IPS DF 4.7 (cell line): ENCODE results near the gene MCHR1.

Experiments used
- DNase-seq: peaks from one replicate; pipeline ENCODE4 v3.0.0-alpha.2; 2013; ENCODE audit warnings: low spot score; ENCODE audit errors: extremely low read depth

MCHR1 gene

GRCh38 chr22:40679249-40679963 lies at the start of gene MCHR1:
Gene MCHR1 (plus strand): TSS chr22:40679484. CDS start chr22:40679653, 169 bp downstream.
- no peak for DNase-seq

- no peak for DNase-seq
These were observed 47.4 kb upstream of the MCHR1 start for GRCh38 chr22:40631925-40632324.

- no peak for DNase-seq
These were observed 46.2 kb upstream of the MCHR1 start for GRCh38 chr22:40633036-40633435.

GRCh38 chr22:40634119-40634903 lies 45.0 kb upstream of the MCHR1 start:
- no peak for DNase-seq

GRCh38 chr22:40635043-40635939 lies 44.0 kb upstream of the MCHR1 start:
- no peak for DNase-seq

GRCh38 chr22:40635940-40636379 lies 43.3 kb upstream of the MCHR1 start:
- DNase-seq = no peak

- peak; percentile 99 for DNase-seq
These were observed 42.7 kb upstream of the MCHR1 start, which contains the start of gene MRTFA for GRCh38 chr22:40636380-40637182. Gene MRTFA (minus strand): TSS chr22:40636719.

GRCh38 chr22:40637183-40638150 lies 41.8 kb upstream of the MCHR1 start:
- no peak for DNase-seq

- no peak for DNase-seq
These were observed 41.0 kb upstream of the MCHR1 start for GRCh38 chr22:40638261-40638660.

- no peak for DNase-seq
These were observed 38.0 kb upstream of the MCHR1 start for GRCh38 chr22:40641269-40641668.

- no peak for DNase-seq
These were observed 37.0 kb upstream of the MCHR1 start for GRCh38 chr22:40642316-40642715.

GRCh38 chr22:40645579-40646197 lies 33.6 kb upstream of the MCHR1 start:
- DNase-seq = no peak

GRCh38 chr22:40648386-40648785 lies 30.9 kb upstream of the MCHR1 start:
- no peak for DNase-seq

GRCh38 chr22:40651057-40651456 lies 28.2 kb upstream of the MCHR1 start:
- DNase-seq = no peak

GRCh38 chr22:40651563-40652501 lies 27.5 kb upstream of the MCHR1 start:
- DNase-seq = no peak

GRCh38 chr22:40653361-40653760 lies 25.9 kb upstream of the MCHR1 start:
- DNase-seq = no peak

- no peak for DNase-seq
These were observed 24.6 kb upstream of the MCHR1 start for GRCh38 chr22:40654522-40655167.
